Left ventricle myocardium inferior (tissue), 1 donor: Measurements from ENCODE around the gene PLEKHA8. TPM values are rescaled to one million over a fixed set of nuclear protein-coding genes. Genes with fewer than 3 reads are reported as not detected.

Experiments
- DNase-seq: peaks from one replicate; pipeline ENCODE4 v3.0.0-alpha.2; 2020
- H3K27ac ChIP-seq: fragments of 200-600 bp; replicated peaks from 2 replicates; pipeline ENCODE4 v1.8.0; 2021
- H3K27me3 ChIP-seq: fragments of 200-600 bp; 2 replicates; pipeline ENCODE4 v1.8.0; 2021; ENCODE audit warnings: low read depth
- H3K36me3 ChIP-seq: fragments of 200-600 bp; 2 replicates; pipeline ENCODE4 v1.8.0; 2021
- H3K4me1 ChIP-seq: fragments of 200-600 bp; 2 replicates; pipeline ENCODE4 v1.8.0; 2021
- H3K4me3 ChIP-seq: fragments of 200-600 bp; 2 replicates; pipeline ENCODE4 v1.8.0; 2021; ENCODE audit warnings: mild to moderate bottlenecking, moderate library complexity
- H3K9me3 ChIP-seq: fragments of 200-600 bp; replicated peaks from 2 replicates; pipeline ENCODE4 v1.8.0; 2021
- intact Hi-C: fragments of 100-400 bp; cut with micrococcal nuclease; formaldehyde crosslinking; loops from one replicate; pipeline ENCODE4 v1.11.0; 2022
- total RNA-seq: library from RNA; stranded (reverse); fragmentation: NEBNext Ultra II Directional; extraction: Animal tissue kit (Norgen Biotek cat#: 25700); gene quantifications from one replicate; pipeline ENCODE4 v1.2.1, GENCODE V29; 2021
- TF ChIP-seq, protein P1 (sequence below): fragments of 200-600 bp; IDR thresholded peaks from 2 replicates; pipeline ENCODE4 v1.8.0; 2021; ENCODE audit warnings: antibody characterized with exemption, mild to moderate bottlenecking, borderline replicate concordance
- donor health status: DM: no; HTN: yes; CAD: no; lungs with severe emphysema.

Gene PLEKHA8
- total RNA-seq, 1 donor from 2014 or later = 3.3 TPM

DNA sequence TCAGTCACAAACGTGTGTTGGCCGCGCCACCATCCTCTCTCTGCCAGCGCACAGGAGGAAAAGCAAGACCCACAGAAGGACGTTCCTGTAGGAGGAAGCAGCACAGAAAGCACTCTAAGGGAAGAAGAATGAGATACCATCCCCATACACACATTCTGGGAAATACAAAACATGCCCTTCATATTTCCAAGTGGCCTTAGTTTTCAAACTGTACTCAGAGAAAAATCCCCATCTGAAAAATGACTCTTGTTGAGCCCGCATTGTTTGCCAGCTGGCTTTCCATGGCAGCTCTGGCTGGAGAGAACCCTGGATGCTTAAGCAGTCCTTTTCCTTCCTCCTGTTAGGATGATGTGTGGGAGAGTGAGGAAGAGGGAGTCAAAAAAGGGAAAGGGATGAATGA, 139.7 kb downstream of the PLEKHA8 start:
- DNase-seq = no peak
- H3K9me3 ChIP-seq = no peaks in the 10 kb centered on the region
- intact Hi-C loops = loop anchor here (10.0 kb wide), 1 partner anchor 107 kb away; no protein-coding TSS in a partner anchor
- TF ChIP-seq, protein P1, sequence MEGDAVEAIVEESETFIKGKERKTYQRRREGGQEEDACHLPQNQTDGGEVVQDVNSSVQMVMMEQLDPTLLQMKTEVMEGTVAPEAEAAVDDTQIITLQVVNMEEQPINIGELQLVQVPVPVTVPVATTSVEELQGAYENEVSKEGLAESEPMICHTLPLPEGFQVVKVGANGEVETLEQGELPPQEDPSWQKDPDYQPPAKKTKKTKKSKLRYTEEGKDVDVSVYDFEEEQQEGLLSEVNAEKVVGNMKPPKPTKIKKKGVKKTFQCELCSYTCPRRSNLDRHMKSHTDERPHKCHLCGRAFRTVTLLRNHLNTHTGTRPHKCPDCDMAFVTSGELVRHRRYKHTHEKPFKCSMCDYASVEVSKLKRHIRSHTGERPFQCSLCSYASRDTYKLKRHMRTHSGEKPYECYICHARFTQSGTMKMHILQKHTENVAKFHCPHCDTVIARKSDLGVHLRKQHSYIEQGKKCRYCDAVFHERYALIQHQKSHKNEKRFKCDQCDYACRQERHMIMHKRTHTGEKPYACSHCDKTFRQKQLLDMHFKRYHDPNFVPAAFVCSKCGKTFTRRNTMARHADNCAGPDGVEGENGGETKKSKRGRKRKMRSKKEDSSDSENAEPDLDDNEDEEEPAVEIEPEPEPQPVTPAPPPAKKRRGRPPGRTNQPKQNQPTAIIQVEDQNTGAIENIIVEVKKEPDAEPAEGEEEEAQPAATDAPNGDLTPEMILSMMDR = no peak
- no peaks in the 10 kb centered on the region for H3K36me3 ChIP-seq
- peaks cover 37% of the 10 kb centered on the region for H3K4me1 ChIP-seq
- no peak overlapping the region for H3K4me3 ChIP-seq
- H3K27ac ChIP-seq = no peak overlapping the region
- H3K27me3 ChIP-seq = no peaks in the 10 kb centered on the region

- intact Hi-C loops = loop anchor here (10.0 kb wide), 1 partner anchor 106 kb away; no protein-coding TSS in a partner anchor
- no peaks in the 10 kb centered on the region for H3K9me3 ChIP-seq
- H3K36me3 ChIP-seq = no peaks in the 10 kb centered on the region
- no peak for DNase-seq
- peaks cover 37% of the 10 kb centered on the region for H3K4me1 ChIP-seq
- no peaks in the 10 kb centered on the region for H3K27me3 ChIP-seq
- TF ChIP-seq, protein P1 = no peak
- no peak overlapping the region for H3K4me3 ChIP-seq
- peak overlapping the region; percentile 4 for H3K27ac ChIP-seq
These were observed 140.8 kb downstream of the PLEKHA8 start for GRCh38 chr7:30168835-30169573.

- TF ChIP-seq, protein P1 = no peak
- H3K27ac ChIP-seq = no peak overlapping the region
- H3K4me3 ChIP-seq = no peak overlapping the region
- peaks cover 39% of the 10 kb centered on the region for H3K4me1 ChIP-seq
- intact Hi-C loops = loop anchor here (10.0 kb wide), 1 partner anchor 105 kb away; no protein-coding TSS in a partner anchor
- H3K9me3 ChIP-seq = no peaks in the 10 kb centered on the region
- no peaks in the 10 kb centered on the region for H3K27me3 ChIP-seq
- H3K36me3 ChIP-seq = no peaks in the 10 kb centered on the region
- DNase-seq = no peak
These were observed 141.4 kb downstream of the PLEKHA8 start for GRCh38 chr7:30169579-30169978.

DNA sequence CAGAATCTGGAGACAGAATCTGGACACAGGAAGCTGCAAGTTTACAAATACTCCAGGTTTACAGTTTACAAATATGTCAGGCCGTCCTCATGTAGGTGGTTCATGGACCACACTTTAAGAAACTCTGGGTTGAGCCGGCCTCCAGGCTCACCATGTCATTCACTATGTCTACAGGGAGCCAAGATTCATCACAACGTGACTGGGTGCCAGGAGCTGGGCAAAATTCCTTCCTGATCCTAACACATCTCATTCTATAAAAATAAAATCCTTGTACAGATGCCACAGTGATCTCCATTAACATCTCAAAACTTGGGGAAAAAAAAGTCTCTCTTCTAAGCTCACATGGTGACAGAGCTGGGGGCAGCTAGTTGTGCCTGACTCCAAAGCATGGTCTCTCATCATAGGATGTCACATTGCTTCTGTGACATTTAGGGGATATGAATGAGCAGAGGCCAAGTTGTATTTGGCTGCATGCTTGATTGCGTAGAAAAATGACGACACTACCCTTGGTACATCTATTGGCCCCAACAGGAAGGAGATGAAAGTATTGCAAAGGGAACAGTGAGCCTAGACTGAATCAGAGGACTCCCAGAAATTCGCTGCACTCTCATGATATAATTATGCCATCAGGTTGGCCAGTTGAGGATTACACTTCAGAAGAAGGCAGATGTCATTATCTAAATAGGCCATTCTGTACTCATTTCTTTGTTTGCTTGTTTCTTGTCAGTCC, 142.4 kb downstream of the PLEKHA8 start:
- intact Hi-C loops = no loop called here
- peaks cover 39% of the 10 kb centered on the region for H3K4me1 ChIP-seq

GRCh38 chr7:30171766-30172447, 143.7 kb downstream of the PLEKHA8 start:
- peaks cover 48% of the 10 kb centered on the region for H3K4me1 ChIP-seq
- no peaks in the 10 kb centered on the region for H3K27me3 ChIP-seq
- H3K9me3 ChIP-seq = no peaks in the 10 kb centered on the region
- TF ChIP-seq, protein P1 = no peak
- intact Hi-C loops = no loop called here
- no peak overlapping the region for H3K4me3 ChIP-seq
- no peaks in the 10 kb centered on the region for H3K36me3 ChIP-seq
- no peak overlapping the region for H3K27ac ChIP-seq
- no peak for DNase-seq

More for the DNA sequence above, 142.4 kb downstream of the PLEKHA8 start:
- H3K36me3 ChIP-seq = no peaks in the 10 kb centered on the region
- TF ChIP-seq, protein P1 = no peak
- DNase-seq = no peak
- no peak overlapping the region for H3K4me3 ChIP-seq
- no peak overlapping the region for H3K27ac ChIP-seq
- no peaks in the 10 kb centered on the region for H3K27me3 ChIP-seq
- H3K9me3 ChIP-seq = no peaks in the 10 kb centered on the region
